HG02884 (cell line): ENCODE results near the gene CFAP65.

ENCODE experiments used
- ATAC-seq: cut with Tn5 transposase; IDR thresholded peaks from one replicate; pipeline ENCODE4 v1.9.1; 2021; ENCODE audit warnings: mild to moderate bottlenecking, moderate library complexity; ENCODE audit not compliant: unreplicated experiment

CFAP65 gene

GRCh38 chr2:219060821-219061791 is 19.8 kb upstream of the CFAP65 start, which contains the start of gene IHH:
IHH (minus strand) TSS chr2:219060921; CDS start chr2:219060467, 454 bp downstream.
- ATAC-seq, result no peak

- ATAC-seq, result no peak
Measured at GRCh38 chr2:219059725-219060682, 18.7 kb upstream of the CFAP65 start.

GRCh38 chr2:219059375-219059724 is 18.0 kb upstream of the CFAP65 start:
- ATAC-seq, result no peak

- no peak for ATAC-seq
Measured at GRCh38 chr2:219058541-219059374, 17.4 kb upstream of the CFAP65 start.

GRCh38 chr2:219057709-219058540 is 16.6 kb upstream of the CFAP65 start:
- ATAC-seq, result peak; percentile 77

GRCh38 chr2:219056896-219057708 is 15.8 kb upstream of the CFAP65 start:
- ATAC-seq, result no peak

GRCh38 chr2:219056176-219056895 is 15.0 kb upstream of the CFAP65 start:
- no peak for ATAC-seq

- no peak for ATAC-seq
Measured at GRCh38 chr2:219054956-219055903, 13.9 kb upstream of the CFAP65 start.

GRCh38 chr2:219049282-219049681 is 8.0 kb upstream of the CFAP65 start:
- ATAC-seq, result no peak

GRCh38 chr2:219045937-219046550 is 4.7 kb upstream of the CFAP65 start:
- ATAC-seq, result no peak

- no peak for ATAC-seq
Measured at GRCh38 chr2:219042750-219043149, 1.4 kb upstream of the CFAP65 start.

- ATAC-seq, result no peak
Measured at GRCh38 chr2:219042157-219042556, 841 bp upstream of the CFAP65 start.

GRCh38 chr2:219038600-219038999 is 2.7 kb downstream of the CFAP65 start:
- no peak for ATAC-seq

- no peak for ATAC-seq
Measured at GRCh38 chr2:219037783-219038499, 3.4 kb downstream of the CFAP65 start.

GRCh38 chr2:219035942-219036341 is 5.4 kb downstream of the CFAP65 start:
- no peak for ATAC-seq

GRCh38 chr2:219034823-219035222 is 6.5 kb downstream of the CFAP65 start:
- no peak for ATAC-seq
